ENCODE results near the gene PCDH15. TPM values are rescaled to one million over a fixed set of nuclear protein-coding genes. Genes with fewer than 3 reads are reported as not detected.

Gene PCDH15
- total RNA-seq, 6 donors from 2014 or later: 0.59 to 1.9 (median 1.1) TPM

- peaks cover 0 to 5% (median 2%) of the 10 kb centered on the region in 4 donors for H3K4me1 ChIP-seq
- no peak for ATAC-seq (ENCODE audit: low FRiP score in 2 of 2)
- no peaks in the 10 kb centered on the region for H3K9me3 ChIP-seq
- H3K36me3 ChIP-seq: no peaks in the 10 kb centered on the region
- H3K27ac ChIP-seq: no peak overlapping the region
- TF ChIP-seq CTCF (IDR thresholded peaks at IDR 0.05): no peak
- no peak overlapping the region for H3K4me3 ChIP-seq
- no peaks in the 10 kb centered on the region for H3K27me3 ChIP-seq
- WGBS, 2 donors: 51% methylated on average over 9 of the region's 9 CpGs
- DNase-seq: no peak
Measured at GRCh38 chr10:53841483-53842145, 959.4 kb downstream of the PCDH15 start.

- TF ChIP-seq POLR2AphosphoS5 (IDR thresholded peaks at IDR 0.05) (no peak), CTCF (IDR thresholded peaks at IDR 0.05) (no peak), EP300 (IDR thresholded peaks at IDR 0.05) (no peak), POLR2A (IDR thresholded peaks at IDR 0.05) (no peak)
- ATAC-seq (ENCODE audit: low FRiP score in 2 of 2): no peak
- Histone ChIP-seq H3K27me3 (no peaks in the 10 kb centered on the region), H3K4me3 (no peak overlapping the region), H3K27ac (no peak overlapping the region), H3K36me3 (no peaks in the 10 kb centered on the region), H3K4me1 (peaks cover 0 to 5% (median 2%) of the 10 kb centered on the region in 4 donors), H3K9me3 (no peaks in the 10 kb centered on the region)
- WGBS, 2 donors: 75 to 78% methylated on average over 4 of the region's 4 CpGs
- no peak for DNase-seq
Measured at GRCh38 chr10:53840653-53841052, 960.4 kb downstream of the PCDH15 start.

GRCh38 chr10:53839440-53840039 lies 961.5 kb downstream of the PCDH15 start:
- WGBS, 2 donors: 17 to 34% methylated on average over 2 of the region's 2 CpGs
- ATAC-seq (ENCODE audit: low FRiP score in 2 of 2): no peak
- no peak for DNase-seq
- Histone ChIP-seq H3K27me3 (no peaks in the 10 kb centered on the region), H3K4me3 (no peak overlapping the region), H3K9me3 (no peaks in the 10 kb centered on the region), H3K4me1 (peaks cover 0 to 5% (median 2%) of the 10 kb centered on the region in 4 donors), H3K27ac (no peak overlapping the region), H3K36me3 (no peaks in the 10 kb centered on the region)
- TF ChIP-seq POLR2AphosphoS5 (IDR thresholded peaks at IDR 0.05) (no peak), CTCF (IDR thresholded peaks at IDR 0.05) (peak in 2 of 6 experiments; percentile 7 to 15)

DNA sequence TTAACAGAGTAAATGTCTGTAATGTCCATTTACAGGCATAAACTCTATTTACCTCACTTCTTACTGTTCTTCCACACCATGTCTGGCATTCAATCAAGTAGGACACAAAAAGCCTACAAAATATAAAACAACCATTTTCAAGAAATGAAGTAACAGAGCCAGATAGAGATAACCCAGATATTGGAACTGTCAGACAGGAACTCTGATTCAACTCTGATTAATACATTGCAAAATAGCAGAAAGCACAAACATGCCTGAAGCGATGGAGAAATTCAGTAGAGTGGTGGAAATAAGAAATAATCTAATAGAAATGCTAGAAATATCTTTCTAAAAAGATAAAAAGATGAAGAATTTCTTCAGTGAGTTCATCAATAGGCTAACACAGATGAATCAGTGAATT lies 964.4 kb downstream of the PCDH15 start:
- no peaks in the 10 kb centered on the region for H3K9me3 ChIP-seq
- 75 to 87% methylated on average over 1 of the region's 1 CpG for WGBS, 2 donors
- DNase-seq: no peak
- no peak overlapping the region for H3K27ac ChIP-seq
- H3K4me3 ChIP-seq: no peak overlapping the region
- H3K27me3 ChIP-seq: no peaks in the 10 kb centered on the region
- peaks cover 0 to 4% (median 0%) of the 10 kb centered on the region in 4 donors for H3K4me1 ChIP-seq
- no peak for ATAC-seq (ENCODE audit: low FRiP score in 2 of 2)
- TF ChIP-seq CTCF (IDR thresholded peaks at IDR 0.05) (no peak), POLR2A (IDR thresholded peaks at IDR 0.05) (no peak), EP300 (IDR thresholded peaks at IDR 0.05) (no peak), POLR2AphosphoS5 (IDR thresholded peaks at IDR 0.05) (no peak)
- no peaks in the 10 kb centered on the region for H3K36me3 ChIP-seq

DNA sequence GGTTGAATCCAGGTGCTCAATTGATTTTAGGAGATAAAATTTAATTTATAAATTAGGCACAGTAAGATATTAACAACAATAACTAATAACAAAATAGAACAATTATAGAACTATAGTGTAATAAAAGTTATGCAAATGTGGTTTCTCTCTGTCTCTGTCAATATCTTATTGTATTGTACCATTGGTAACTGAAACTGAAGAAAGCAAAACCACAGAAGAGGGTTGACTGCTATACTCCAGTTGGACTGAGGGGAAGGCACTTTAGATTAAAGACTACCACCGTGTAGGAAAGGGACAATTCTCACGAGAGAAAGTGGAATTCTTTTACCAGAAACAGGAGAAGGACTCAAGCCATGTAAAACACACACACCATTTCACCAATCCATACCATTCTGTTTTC lies 967.1 kb downstream of the PCDH15 start:
- no peaks in the 10 kb centered on the region for H3K27me3 ChIP-seq
- H3K9me3 ChIP-seq: no peaks in the 10 kb centered on the region
- TF ChIP-seq EP300 (IDR thresholded peaks at IDR 0.05) (no peak), POLR2A (IDR thresholded peaks at IDR 0.05) (no peak), POLR2AphosphoS5 (IDR thresholded peaks at IDR 0.05) (no peak), CTCF (IDR thresholded peaks at IDR 0.05) (no peak)
- DNase-seq: no peak
- no peaks in the 10 kb centered on the region for H3K4me1 ChIP-seq
- ATAC-seq (ENCODE audit: low FRiP score in 2 of 2): no peak
- 50 to 75% methylated on average over 2 of the region's 2 CpGs for WGBS, 2 donors
- no peak overlapping the region for H3K4me3 ChIP-seq
- H3K27ac ChIP-seq: no peak overlapping the region
- H3K36me3 ChIP-seq: no peaks in the 10 kb centered on the region
